IPS-18c (cell line): ENCODE data around the gene EMSY.

ENCODE experiments used
- H3K4me3 ChIP-seq: 2 replicates; pipeline ENCODE4 v1.7.0; 2013; ENCODE audit warnings: low read depth, mild to moderate bottlenecking, low read length, moderate library complexity; ENCODE audit not compliant: insufficient read depth
- H3K9me3 ChIP-seq: one replicate; pipeline ENCODE4 v1.6.1; 2013; ENCODE audit warnings: mild to moderate bottlenecking, low read length, moderate library complexity; ENCODE audit not compliant: control insufficient read depth, insufficient read depth

The EMSY gene

GRCh38 chr11:76445121-76446084 lies 585 bp downstream of the EMSY start:
- Histone ChIP-seq H3K9me3 (no peaks in the 10 kb centered on the region), H3K4me3 (peak overlapping the region; percentile 90)

- no peaks in the 10 kb centered on the region for H3K9me3 ChIP-seq
- no peak overlapping the region for H3K4me3 ChIP-seq
Observed at GRCh38 chr11:76448506-76448905, 3.7 kb downstream of the EMSY start.

- H3K9me3 ChIP-seq: no peaks in the 10 kb centered on the region
- H3K4me3 ChIP-seq: no peak overlapping the region
Observed at GRCh38 chr11:76453248-76453647, 8.4 kb downstream of the EMSY start.

GRCh38 chr11:76455331-76455730 lies 10.5 kb downstream of the EMSY start:
- no peaks in the 10 kb centered on the region for H3K9me3 ChIP-seq
- H3K4me3 ChIP-seq: no peak overlapping the region

- H3K9me3 ChIP-seq: no peaks in the 10 kb centered on the region
- no peak overlapping the region for H3K4me3 ChIP-seq
Observed at GRCh38 chr11:76455931-76456330, 11.1 kb downstream of the EMSY start.

GRCh38 chr11:76456571-76456970 lies 11.8 kb downstream of the EMSY start:
- Histone ChIP-seq H3K4me3 (no peak overlapping the region), H3K9me3 (no peaks in the 10 kb centered on the region)

- Histone ChIP-seq H3K4me3 (no peak overlapping the region), H3K9me3 (no peaks in the 10 kb centered on the region)
Observed at GRCh38 chr11:76459299-76459698, 14.5 kb downstream of the EMSY start.

- no peaks in the 10 kb centered on the region for H3K9me3 ChIP-seq
- no peak overlapping the region for H3K4me3 ChIP-seq
Observed at GRCh38 chr11:76459846-76460245, 15.0 kb downstream of the EMSY start.

- Histone ChIP-seq H3K4me3 (no peak overlapping the region), H3K9me3 (no peaks in the 10 kb centered on the region)
Observed at GRCh38 chr11:76462317-76462716, 17.5 kb downstream of the EMSY start.

GRCh38 chr11:76465701-76466100 lies 20.9 kb downstream of the EMSY start:
- no peaks in the 10 kb centered on the region for H3K9me3 ChIP-seq
- no peak overlapping the region for H3K4me3 ChIP-seq

- Histone ChIP-seq H3K4me3 (no peak overlapping the region), H3K9me3 (no peaks in the 10 kb centered on the region)
Observed at GRCh38 chr11:76466666-76467065, 21.8 kb downstream of the EMSY start.

- H3K9me3 ChIP-seq: no peaks in the 10 kb centered on the region
- H3K4me3 ChIP-seq: no peak overlapping the region
Observed at GRCh38 chr11:76469141-76469540, 24.3 kb downstream of the EMSY start.

- Histone ChIP-seq H3K4me3 (no peak overlapping the region), H3K9me3 (no peaks in the 10 kb centered on the region)
Observed at GRCh38 chr11:76471382-76471781, 26.6 kb downstream of the EMSY start.

GRCh38 chr11:76480241-76480640 lies 35.4 kb downstream of the EMSY start:
- peaks cover 3% of the 10 kb centered on the region for H3K9me3 ChIP-seq
- no peak overlapping the region for H3K4me3 ChIP-seq

- no peaks in the 10 kb centered on the region for H3K9me3 ChIP-seq
- no peak overlapping the region for H3K4me3 ChIP-seq
Observed at GRCh38 chr11:76491644-76492043, 46.8 kb downstream of the EMSY start.

- Histone ChIP-seq H3K4me3 (no peak overlapping the region), H3K9me3 (no peaks in the 10 kb centered on the region)
Observed at GRCh38 chr11:76493040-76493439, 48.2 kb downstream of the EMSY start.

GRCh38 chr11:76493626-76494539 lies 49.1 kb downstream of the EMSY start:
- Histone ChIP-seq H3K9me3 (no peaks in the 10 kb centered on the region), H3K4me3 (no peak overlapping the region)

- Histone ChIP-seq H3K4me3 (no peak overlapping the region), H3K9me3 (no peaks in the 10 kb centered on the region)
Observed at GRCh38 chr11:76495019-76495418, 50.2 kb downstream of the EMSY start.
